ENCODE results near the gene TFEB.

The TFEB gene

GRCh38 chr6:41721414-41721813 is 14.0 kb downstream of the TFEB start:
- DNase-seq: no peak

- no peak for DNase-seq
Measured at GRCh38 chr6:41720783-41721182, 14.6 kb downstream of the TFEB start.

- no peak for DNase-seq
Measured at GRCh38 chr6:41720262-41720620, 15.2 kb downstream of the TFEB start.

GRCh38 chr6:41719436-41720261 is 15.8 kb downstream of the TFEB start:
- DNase-seq: no peak

- DNase-seq: no peak
Measured at GRCh38 chr6:41718828-41719227, 16.6 kb downstream of the TFEB start.

- no peak for DNase-seq
Measured at GRCh38 chr6:41717392-41717736, 18.0 kb downstream of the TFEB start.

GRCh38 chr6:41716516-41717391 is 18.7 kb downstream of the TFEB start:
- no peak for DNase-seq

GRCh38 chr6:41715795-41716515 is 19.5 kb downstream of the TFEB start:
- no peak for DNase-seq

- DNase-seq: no peak
Measured at GRCh38 chr6:41714556-41715273, 20.7 kb downstream of the TFEB start.

- DNase-seq: no peak
Measured at GRCh38 chr6:41713650-41714291, 21.6 kb downstream of the TFEB start.

- no peak for DNase-seq
Measured at GRCh38 chr6:41713159-41713649, 22.2 kb downstream of the TFEB start.

GRCh38 chr6:41712651-41713103 is 22.7 kb downstream of the TFEB start:
- DNase-seq: no peak

- no peak for DNase-seq
Measured at GRCh38 chr6:41711323-41712038, 23.9 kb downstream of the TFEB start.

- no peak for DNase-seq
Measured at GRCh38 chr6:41709375-41709774, 26.0 kb downstream of the TFEB start.

- DNase-seq: no peak
Measured at GRCh38 chr6:41708856-41709255, 26.6 kb downstream of the TFEB start.

- DNase-seq: peak; percentile 19
Measured at GRCh38 chr6:41707565-41708200, 27.7 kb downstream of the TFEB start.

- DNase-seq: no peak
Measured at GRCh38 chr6:41706876-41707564, 28.4 kb downstream of the TFEB start.

- peak; percentile 36 for DNase-seq
Measured at GRCh38 chr6:41705996-41706835, 29.2 kb downstream of the TFEB start.

- no peak for DNase-seq
Measured at GRCh38 chr6:41705311-41705995, 30.0 kb downstream of the TFEB start.
